ENCODE results near the gene AKIRIN2. TPM values are rescaled to one million over a fixed set of nuclear protein-coding genes. Genes with fewer than 3 reads are reported as not detected.

AKIRIN2 gene
- total and polyA plus RNA-seq, 10 of the 15 experiments (the other 5 are each of a cell fraction or from before 2014, with no cell fraction given): 12.7 to 82.2 (median 42.6) TPM

- Histone ChIP-seq H2AFZ (ENCODE audit: control insufficient read depth, low read depth, low read length) (peak overlapping the region; percentile 82), H3K27me3 (replicated peaks in 1 of 2; ENCODE audit: control insufficient read depth in 2 of 2, insufficient read depth in 2 of 2, low read length in 1 of 2) (no peaks in the 10 kb centered on the region), H3K9ac (ENCODE audit: control insufficient read depth, insufficient read depth, low read length) (peak overlapping the region; percentile 18; the same call in 1 of the 2 replicates), H4K20me1 (ENCODE audit: control insufficient read depth, insufficient read depth) (no peaks in the 10 kb centered on the region), H3K9me3 (replicated peaks; ENCODE audit: control insufficient read depth, insufficient read depth, low read length) (no peaks in the 10 kb centered on the region; the same call in 2 of the 3 replicates), H3K4me3 (peak overlapping the region; percentile 9; the same call in 1 of the 2 replicates), H3K36me3 (ENCODE audit: control insufficient read depth in 2 of 2, insufficient read depth in 2 of 2, low read length in 1 of 2) (no peaks in the 10 kb centered on the region), H3K4me1 (ENCODE audit: control insufficient read depth, insufficient read depth, low read length) (peaks cover 37% of the 10 kb centered on the region), H3K27ac (ENCODE audit: control insufficient read depth, insufficient read depth) (peak overlapping the region; percentile 89), H3K79me2 (ENCODE audit: control insufficient read depth, insufficient read depth, low read length) (no peaks in the 10 kb centered on the region; the same call in 1 of the 2 replicates), H3K4me2 (ENCODE audit: control insufficient read depth, insufficient read depth) (peak overlapping the region; percentile 96)
- CTCF ChIA-PET: interaction anchor here (0.6 to 2.2 kb wide), 5 partner anchors 8 to 191 kb away, joined by 3 to 10 read pairs (median 3); no protein-coding TSS in a partner anchor
- intact Hi-C loops (cut with micrococcal nuclease; ENCODE audit: unreplicated experiment) (loop anchor here (2.0 to 5.0 kb wide), 2 partner anchors 25 to 35 kb away; no protein-coding TSS in a partner anchor), in situ Hi-C loops (cut with MboI) (no loop called here)
- RAD21 ChIA-PET (ENCODE audit: unreplicated experiment): interaction anchor here (0.7 to 1.9 kb wide), 5 partner anchors 9 to 65 kb away, joined by 3 to 7 read pairs (median 4); partner anchors contain the start of gene AKIRIN2
- peak; percentile 62 for FAIRE-seq
- SMC1A ChIA-PET (ENCODE audit: uncharacterized antibody, unreplicated experiment): interaction anchor here (0.6 to 1.7 kb wide), 12 partner anchors 9 to 1250 kb away, joined by 3 to 12 read pairs (median 4); partner anchors contain the start of gene AKIRIN2
- POLR2A ChIA-PET: interaction anchor here (0.5 to 1.7 kb wide), 8 partner anchors 9 to 93 kb away, joined by 3 to 8 read pairs (median 4); no protein-coding TSS in a partner anchor
- WGBS (ENCODE audit: insufficient coverage, insufficient replicate concordance, low lambda C conversion rate, missing lambda C conversion rate): under 1% methylated on average over 4 of the region's 4 CpGs
- BruUV-seq (replicated peaks): no TSS peak
- peak; percentile 87 for ATAC-seq
- DNase-seq (ENCODE audit: low read depth, low spot score): peak; percentile 71
- TF ChIP-seq IKZF2 (IDR thresholded peaks at IDR 0.05): peak in 1 of 2 experiments; percentile 45; a peak in 3 of 4 replicates
- TF ChIP-seq PAX8 (IDR thresholded peaks at IDR 0.05): no peak
- peak in 1 of 2 experiments; percentile 27; a peak in 1 of 4 replicates for TF ChIP-seq EP300 (IDR thresholded peaks at IDR 0.05; ENCODE audit: borderline replicate concordance in 1 of 2, control insufficient read depth in 1 of 2, low read depth in 2 of 2, low read length in 2 of 2)
- no peak for TF ChIP-seq YY1 (IDR thresholded peaks at IDR 0.05; ENCODE audit: low read depth, low read length)
- TF ChIP-seq SMARCA5 (IDR thresholded peaks at IDR 0.05): no peak
- TF ChIP-seq NFYA (IDR thresholded peaks at IDR 0.05; ENCODE audit: borderline replicate concordance, low read depth, low read length): no peak
- TF ChIP-seq STAT1 (conservative IDR thresholded peaks at IDR 0.05): no peak
- peak; percentile 67; the same call in 1 of the 2 replicates for TF ChIP-seq RUNX3 (IDR thresholded peaks at IDR 0.05; ENCODE audit: low read length)
- no peak for TF ChIP-seq RB1 (IDR thresholded peaks at IDR 0.05; ENCODE audit: borderline replicate concordance)
- peak; percentile 81 to 96; a peak in 3 of 4 replicates for TF ChIP-seq CEBPB (IDR thresholded peaks at IDR 0.05; ENCODE audit: borderline replicate concordance in 1 of 2, low read depth in 2 of 2, low read length in 2 of 2)
- 0 out of 2 replicates have a peak, but pooled peaks have one; percentile 22 for TF ChIP-seq POLR2A (IDR thresholded peaks at IDR 0.05; ENCODE audit: low read depth, low read length)
- no peak for TF ChIP-seq NRF1 (conservative IDR thresholded peaks at IDR 0.05; ENCODE audit: low read depth, low read length)
- TF ChIP-seq JUNB (IDR thresholded peaks at IDR 0.05): peak; percentile 74
- TF ChIP-seq SPI1 (IDR thresholded peaks at IDR 0.05; ENCODE audit: borderline replicate concordance, insufficient read depth, low read depth, low read length): peak; percentile 53; the same call in 1 of the 2 replicates
- TF ChIP-seq MYB (IDR thresholded peaks at IDR 0.05; ENCODE audit: borderline replicate concordance, low read depth, low read length): no peak
- TF ChIP-seq MEF2A (IDR thresholded peaks at IDR 0.05; ENCODE audit: insufficient read depth, low read depth, low read length): 0 out of 2 replicates have a peak, but pooled peaks have one; percentile 61
- TF ChIP-seq SMAD1 (IDR thresholded peaks at IDR 0.05; ENCODE audit: low read depth, partially characterized antibody): peak; percentile 39
- TF ChIP-seq PML (IDR thresholded peaks at IDR 0.05; ENCODE audit: low read length): no peak
- TF ChIP-seq HSF1 (IDR thresholded peaks at IDR 0.05; ENCODE audit: low read depth, low read length): no peak
- 0 out of 2 replicates have a peak, but pooled peaks have one; percentile 25 for TF ChIP-seq TAF1 (IDR thresholded peaks at IDR 0.05; ENCODE audit: borderline replicate concordance, low read depth, low read length)
These were observed 30.0 kb upstream of the AKIRIN2 start for GRCh38 chr6:87731818-87732661.

All from GM12878 (cell line).